GM21526 (cell line): ENCODE results near the gene SRPK2.
"Not testable (repeated sequence)": the region's sequence is repeated elsewhere in the genome, so short reads cannot be mapped to it uniquely, and the experiment has no call there.

Source experiments
- ATAC-seq: cut with Tn5 transposase; IDR thresholded peaks from one replicate; pipeline ENCODE4 v1.9.1; 2021; ENCODE audit warnings: moderate library complexity; ENCODE audit not compliant: unreplicated experiment, low FRiP score

SRPK2 gene

GRCh38 chr7:105388356-105389087 lies at the start of gene SRPK2:
TSS of gene SRPK2 (minus strand) at chr7:105388921.
- peak; percentile 66 for ATAC-seq

DNA sequence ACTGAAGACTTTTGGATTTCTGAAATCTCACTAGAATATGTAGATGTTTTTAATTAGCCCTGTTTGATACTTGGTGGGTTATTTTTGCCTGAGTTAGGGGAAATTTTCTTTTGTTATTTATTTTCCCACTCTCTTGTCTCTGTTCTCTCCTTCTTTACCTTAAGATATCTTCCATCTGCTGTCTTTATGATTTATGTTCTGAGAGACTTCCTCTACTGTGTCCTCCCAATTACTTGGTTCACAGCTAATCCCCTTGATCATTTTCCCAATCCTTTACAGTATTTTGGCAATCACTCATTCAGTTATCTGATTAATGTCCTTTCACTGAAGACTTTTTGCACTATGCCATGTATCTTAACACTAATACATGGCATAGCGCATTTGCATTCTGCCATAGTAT lies 49.5 kb upstream of the SRPK2 start:
- no peak for ATAC-seq

DNA sequence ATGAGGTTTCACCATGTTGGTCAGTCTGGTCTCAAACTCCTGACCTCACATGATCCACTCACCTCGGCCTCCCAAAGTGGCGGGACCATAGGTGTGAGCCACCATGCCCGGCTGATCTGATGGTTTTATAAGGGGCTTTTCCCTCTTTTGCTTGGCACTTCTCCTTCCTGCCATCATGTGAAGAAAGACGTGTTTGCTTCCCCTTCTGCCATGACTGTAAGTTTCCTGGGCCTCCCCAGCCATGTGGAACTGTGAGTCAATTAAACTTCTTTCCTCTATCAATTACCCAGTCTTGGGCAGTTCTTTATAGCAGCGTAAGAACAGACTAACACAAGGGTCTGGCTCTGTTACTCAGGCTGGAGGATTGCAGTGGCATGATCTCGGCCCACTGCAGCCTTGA lies 48.6 kb upstream of the SRPK2 start:
- not testable (repeated sequence) for ATAC-seq

DNA sequence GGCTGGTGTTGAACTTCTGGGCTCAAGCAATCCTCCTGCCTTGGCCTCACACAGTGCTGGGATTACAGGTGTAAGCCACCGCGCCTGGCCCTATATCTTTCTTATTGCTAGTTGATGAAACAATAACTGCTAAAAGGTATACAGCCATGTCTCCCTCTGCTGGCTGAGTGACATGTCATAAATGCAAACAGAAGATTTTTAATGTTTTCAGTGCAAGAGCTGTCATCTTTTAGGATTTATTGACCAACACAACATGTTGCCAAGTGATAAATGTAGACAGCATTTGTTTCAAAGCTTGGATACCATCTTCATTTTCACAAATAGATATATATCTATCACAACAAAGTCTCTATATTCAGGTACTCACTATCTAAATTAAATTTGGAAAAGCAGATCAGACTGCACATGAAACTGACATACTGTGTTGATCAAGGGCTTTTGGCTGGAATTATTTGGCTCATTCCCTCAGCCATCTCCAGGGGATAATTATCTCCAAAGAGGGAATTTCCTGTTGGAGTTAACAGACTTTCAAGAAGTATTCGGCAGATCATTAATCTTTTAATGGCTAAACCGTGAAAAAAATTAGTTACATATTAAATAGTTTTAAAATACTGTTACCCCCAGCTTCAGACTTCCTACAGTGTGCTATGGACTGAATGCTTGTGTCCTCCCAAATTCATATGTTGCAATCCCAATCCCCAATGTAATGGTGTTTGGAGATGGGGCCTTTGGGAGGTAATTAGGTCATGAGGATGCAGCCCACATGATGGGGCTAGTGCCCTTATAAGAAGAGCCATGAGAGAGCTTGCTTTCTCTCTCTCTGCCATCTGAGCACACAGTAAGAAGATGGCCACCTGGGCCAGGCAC lies 41.3 kb upstream of the SRPK2 start:
- ATAC-seq = no peak

- no peak for ATAC-seq
Observed at GRCh38 chr7:105426606-105427146, 38.0 kb upstream of the SRPK2 start.

- no peak for ATAC-seq
Observed at GRCh38 chr7:105423987-105424386, 35.3 kb upstream of the SRPK2 start.

- no peak for ATAC-seq
Observed at GRCh38 chr7:105413887-105414437, 25.2 kb upstream of the SRPK2 start.

- ATAC-seq = not testable (repeated sequence)
Observed at GRCh38 chr7:105410774-105411173, 22.1 kb upstream of the SRPK2 start.

GRCh38 chr7:105409775-105410174 lies 21.1 kb upstream of the SRPK2 start:
- not testable (repeated sequence) for ATAC-seq

DNA sequence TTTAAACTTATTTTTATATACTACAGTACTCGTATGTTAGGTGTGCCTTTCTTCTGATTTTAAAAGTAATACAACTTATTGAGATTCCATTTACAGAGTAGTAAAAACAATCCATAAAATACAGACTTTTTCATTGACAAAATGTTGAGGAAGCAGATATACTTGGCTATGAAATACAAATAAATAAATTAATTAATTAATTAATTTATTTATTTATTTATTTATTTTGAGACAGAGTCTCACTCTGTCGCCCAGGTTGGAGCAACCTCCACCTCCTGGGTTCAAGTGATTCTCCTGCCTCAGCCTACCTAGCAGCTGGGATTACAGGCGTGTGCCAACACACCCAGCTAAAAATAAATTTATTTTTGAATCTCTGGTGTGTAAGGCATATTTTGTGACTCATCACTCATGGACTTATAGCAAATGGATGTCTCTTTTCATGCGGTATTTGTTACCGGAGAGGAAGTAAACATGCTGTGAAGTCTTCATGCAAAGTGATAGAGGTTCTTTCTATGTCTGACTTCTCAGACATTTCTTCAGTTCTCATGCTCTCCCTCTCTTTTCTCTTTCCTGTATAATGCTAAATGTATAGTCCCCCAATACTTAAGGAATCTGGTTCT lies 20.2 kb upstream of the SRPK2 start:
- no peak for ATAC-seq

- no peak for ATAC-seq
Observed at GRCh38 chr7:105403128-105403527, 14.4 kb upstream of the SRPK2 start.

- ATAC-seq = no peak
Observed at GRCh38 chr7:105402221-105403095, 13.7 kb upstream of the SRPK2 start.

- no peak for ATAC-seq
Observed at GRCh38 chr7:105399043-105399725, 10.5 kb upstream of the SRPK2 start.

DNA sequence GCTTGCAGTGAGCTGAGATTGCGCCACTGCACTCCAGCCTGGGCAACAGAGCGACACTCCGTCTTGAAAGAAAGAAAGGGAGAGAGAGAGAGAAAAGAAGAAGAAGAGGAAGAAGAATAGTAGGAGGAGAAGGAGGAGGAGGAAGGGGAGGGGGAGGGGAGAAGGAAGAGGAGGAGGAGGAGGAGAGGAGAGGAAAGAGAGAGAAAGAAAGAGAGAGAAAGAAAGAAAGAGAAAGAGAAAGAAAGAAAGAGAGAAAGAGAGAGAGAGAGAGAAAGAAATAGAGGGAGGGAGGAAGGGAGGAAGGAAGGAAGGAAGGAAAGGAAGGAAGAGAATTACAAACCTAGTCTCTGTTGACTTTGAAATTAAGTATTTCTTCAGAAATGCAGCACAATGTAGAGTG lies 7.8 kb upstream of the SRPK2 start:
- ATAC-seq = no peak

DNA sequence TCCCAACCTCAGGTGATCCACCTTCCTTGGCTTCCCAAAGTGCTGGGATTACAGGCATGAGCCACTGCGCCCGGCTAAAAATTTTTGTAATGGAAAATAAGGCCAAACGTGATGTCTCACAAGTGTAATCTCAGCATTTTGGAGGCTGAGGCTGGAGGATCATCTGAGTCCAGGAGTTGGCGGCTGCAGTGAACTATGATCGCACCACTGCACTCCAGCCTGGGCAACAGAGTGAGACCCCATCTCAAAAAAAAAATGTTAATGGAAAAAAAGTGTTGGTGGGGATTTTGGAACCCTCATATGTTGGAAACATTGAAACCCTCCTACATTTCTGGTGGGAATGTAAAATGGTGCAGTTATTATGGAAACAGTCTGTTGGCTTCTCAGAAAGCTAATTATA lies 2.7 kb upstream of the SRPK2 start:
- no peak for ATAC-seq

DNA sequence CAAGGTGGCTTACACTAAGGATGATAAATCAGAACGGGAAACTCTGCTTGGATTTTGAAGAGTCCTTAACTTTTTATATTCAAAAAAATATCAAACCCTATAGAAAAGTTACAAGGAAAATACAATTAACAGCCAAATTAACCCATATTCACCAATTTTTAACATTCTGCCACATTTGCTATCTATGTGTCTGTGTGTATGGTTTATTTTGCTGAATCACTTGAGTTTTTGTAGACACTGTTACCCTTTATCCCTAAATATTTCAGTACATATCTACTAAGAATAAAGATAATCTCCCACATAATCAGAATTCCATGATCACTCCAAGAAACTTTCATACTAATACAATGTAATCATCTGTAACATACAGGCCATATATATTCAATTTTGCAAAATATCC lies 1.2 kb upstream of the SRPK2 start:
- ATAC-seq = no peak

DNA sequence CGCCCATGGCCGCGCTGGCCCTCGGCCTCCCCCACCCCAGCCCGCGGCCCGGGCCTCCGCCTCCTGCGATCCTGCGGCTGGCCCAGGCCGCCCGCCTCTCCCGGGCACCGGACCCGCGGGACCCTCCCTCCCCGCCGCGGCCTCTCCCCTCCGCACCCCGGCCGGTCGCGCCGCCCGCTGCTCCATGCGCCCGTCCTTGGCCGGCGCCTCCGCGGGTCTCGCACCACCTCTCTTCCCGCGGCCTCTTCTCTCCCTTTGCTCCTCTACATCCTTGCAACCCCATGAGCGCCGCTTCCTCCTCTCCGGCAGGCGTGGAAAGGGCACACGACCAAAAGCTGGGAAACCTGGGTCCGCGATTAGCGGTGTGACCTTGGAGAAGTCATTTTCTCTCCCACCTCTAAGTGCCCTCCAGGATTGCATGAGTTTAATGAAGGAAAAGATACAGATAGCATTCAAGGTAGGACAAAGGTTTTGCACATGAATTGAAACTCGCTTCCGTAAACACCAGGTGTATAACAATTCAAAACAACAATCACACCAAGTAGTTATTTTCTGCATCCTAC lies 448 bp upstream of the SRPK2 start:
- peak; percentile 25 for ATAC-seq

- ATAC-seq = peak; percentile 38
Observed at GRCh38 chr7:105387508-105388355, 989 bp downstream of the SRPK2 start.
